ENCODE results near the gene CLDN6. TPM values are rescaled to one million over a fixed set of nuclear protein-coding genes. Genes with fewer than 3 reads are reported as not detected.

Gene CLDN6
- total and polyA plus RNA-seq, 9 donors, result 1.8 TPM; not detected in 8

- Histone ChIP-seq H3K4me1 (ENCODE audit: insufficient read depth) (peaks cover 8% of the 10 kb centered on the region), H3K27ac (no peak overlapping the region), H3K36me3 (no peaks in the 10 kb centered on the region), H3K9me3 (no peaks in the 10 kb centered on the region), H3K4me3 (no peak overlapping the region), H3K27me3 (peaks cover 6% of the 10 kb centered on the region)
- 92 to 94% (median 93%) methylated on average over 33 to 35 of the region's 35 CpGs for WGBS, 3 donors
- DNase-seq, result no peak
- intact Hi-C loops (cut with DNase I), result no loop called here
- TF ChIP-seq CTCF (IDR thresholded peaks at IDR 0.05) (no peak), POLR2A (IDR thresholded peaks at IDR 0.05) (no peak), EP300 (IDR thresholded peaks at IDR 0.05) (no peak)
Observed at GRCh38 chr16:2971134-2971984, 46.6 kb downstream of the CLDN6 start.

GRCh38 chr16:2970563-2970962, 47.4 kb downstream of the CLDN6 start:
- H3K36me3 ChIP-seq, result no peaks in the 10 kb centered on the region
- no peak overlapping the region for H3K27ac ChIP-seq
- H3K27me3 ChIP-seq, result peaks cover 6% of the 10 kb centered on the region
- DNase-seq, result no peak
- intact Hi-C loops (cut with DNase I), result no loop called here
- no peak overlapping the region for H3K4me3 ChIP-seq
- peaks cover 8% of the 10 kb centered on the region for H3K4me1 ChIP-seq (ENCODE audit: insufficient read depth)
- no peaks in the 10 kb centered on the region for H3K9me3 ChIP-seq
- TF ChIP-seq CTCF (IDR thresholded peaks at IDR 0.05) (no peak), POLR2A (IDR thresholded peaks at IDR 0.05) (no peak), EP300 (IDR thresholded peaks at IDR 0.05) (no peak)
- 81 to 85% (median 82%) methylated on average over 6 of the region's 6 CpGs for WGBS, 3 donors

- intact Hi-C loops (cut with DNase I), result no loop called here
- Histone ChIP-seq H3K9me3 (no peaks in the 10 kb centered on the region), H3K4me3 (peak overlapping the region; percentile 40), H3K4me1 (ENCODE audit: insufficient read depth) (peaks cover 8% of the 10 kb centered on the region), H3K27me3 (peaks cover 7% of the 10 kb centered on the region), H3K27ac (no peak overlapping the region), H3K36me3 (no peaks in the 10 kb centered on the region)
- peak in 1 of 5 donors; percentile 19 for DNase-seq
- TF ChIP-seq CTCF (IDR thresholded peaks at IDR 0.05), result no peak
- 3 to 8% (median 3%) methylated on average over 19 to 83 of the region's 83 CpGs for WGBS, 3 donors
Observed at GRCh38 chr16:2969545-2970521, 48.1 kb downstream of the CLDN6 start.

GRCh38 chr16:2968738-2969544, 49.0 kb downstream of the CLDN6 start, which contains the start of gene PAQR4:
Gene PAQR4, plus strand, starts transcription at chr16:2969348. Its CDS starts 327 bp downstream, at chr16:2969675.
- H3K4me3 ChIP-seq, result peak within 1 kb of the TSS; percentile 40
- no peak within 1 kb of the TSS for H3K27ac ChIP-seq
- peak; percentile 59 to 86 (median 75) for DNase-seq
- H3K4me1 ChIP-seq (ENCODE audit: insufficient read depth), result peaks cover 10% of the 10 kb centered on the region
- no peaks in the 10 kb centered on the region for H3K36me3 ChIP-seq
- intact Hi-C loops (cut with DNase I), result no loop called here
- TF ChIP-seq EP300 (IDR thresholded peaks at IDR 0.05) (no peak), POLR2A (IDR thresholded peaks at IDR 0.05) (no peak), CTCF (IDR thresholded peaks at IDR 0.05) (no peak)
- H3K9me3 ChIP-seq, result no peaks in the 10 kb centered on the region
- peaks cover 14% of the 10 kb centered on the region for H3K27me3 ChIP-seq
- 0 to 1% (median 1%) methylated on average over 61 to 98 of the region's 98 CpGs for WGBS, 3 donors

Measured in ovary (tissue), 9 donors.